Omental fat pad (tissue), 4 donors: Measurements from ENCODE around the gene UBE3A. TPM values are rescaled to one million over a fixed set of nuclear protein-coding genes. Genes with fewer than 3 reads are reported as not detected.

Experiments
- ATAC-seq: fragments of 150-250 bp; one replicate; pipeline ENCODE4 v1.9.1; 2016; ENCODE audit warnings: mild to moderate bottlenecking, moderate library complexity; ENCODE audit not compliant: low FRiP score
- DNase-seq: peaks from one replicate; pipeline ENCODE4 v3.0.0-alpha.2; 2019; ENCODE audit warnings: low spot score
- total RNA-seq, 4 donors: library from RNA; depleted of rRNA; stranded (reverse); fragments of >200 nt; gene quantifications; one replicate each; pipeline ENCODE4 v1.1.0, GENCODE V29; 2016
- TF ChIP-seq, protein P1 (sequence below), 3 donors: fragments of 450-650 bp; IDR thresholded peaks; one replicate each; pipeline ENCODE4 v1.5.1; 2016 to 2017; ENCODE audit warnings: antibody characterized with exemption in 3 of 3, mild to moderate bottlenecking in 3 of 3, moderate library complexity in 2 of 3

The UBE3A gene
- total RNA-seq, 4 donors from 2014 or later = 54.1 to 71.6 (median 61.9) TPM

DNA sequence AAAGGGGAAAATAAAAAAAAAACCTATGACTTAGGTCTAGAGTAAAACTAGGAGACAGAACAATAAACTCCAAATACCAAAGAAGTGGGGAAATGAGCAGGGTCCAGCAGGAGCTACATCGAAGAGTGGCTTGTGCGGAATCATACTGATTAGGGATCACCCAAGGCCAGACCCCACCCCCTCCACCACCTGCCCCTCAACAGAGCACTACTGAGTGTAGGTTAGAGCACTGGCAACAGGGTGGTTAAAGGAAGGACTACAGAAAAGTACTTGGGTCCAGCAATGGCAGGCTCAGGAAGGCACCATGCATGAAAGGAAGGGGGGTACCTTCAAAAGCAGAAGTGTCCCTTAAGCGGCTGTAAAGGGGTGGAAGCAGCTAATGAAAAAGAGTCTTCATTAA lies 96.2 kb downstream of the UBE3A start:
- no peak for ATAC-seq

GRCh38 chr15:25339431-25339830 lies 99.4 kb downstream of the UBE3A start:
- TF ChIP-seq, protein P1, sequence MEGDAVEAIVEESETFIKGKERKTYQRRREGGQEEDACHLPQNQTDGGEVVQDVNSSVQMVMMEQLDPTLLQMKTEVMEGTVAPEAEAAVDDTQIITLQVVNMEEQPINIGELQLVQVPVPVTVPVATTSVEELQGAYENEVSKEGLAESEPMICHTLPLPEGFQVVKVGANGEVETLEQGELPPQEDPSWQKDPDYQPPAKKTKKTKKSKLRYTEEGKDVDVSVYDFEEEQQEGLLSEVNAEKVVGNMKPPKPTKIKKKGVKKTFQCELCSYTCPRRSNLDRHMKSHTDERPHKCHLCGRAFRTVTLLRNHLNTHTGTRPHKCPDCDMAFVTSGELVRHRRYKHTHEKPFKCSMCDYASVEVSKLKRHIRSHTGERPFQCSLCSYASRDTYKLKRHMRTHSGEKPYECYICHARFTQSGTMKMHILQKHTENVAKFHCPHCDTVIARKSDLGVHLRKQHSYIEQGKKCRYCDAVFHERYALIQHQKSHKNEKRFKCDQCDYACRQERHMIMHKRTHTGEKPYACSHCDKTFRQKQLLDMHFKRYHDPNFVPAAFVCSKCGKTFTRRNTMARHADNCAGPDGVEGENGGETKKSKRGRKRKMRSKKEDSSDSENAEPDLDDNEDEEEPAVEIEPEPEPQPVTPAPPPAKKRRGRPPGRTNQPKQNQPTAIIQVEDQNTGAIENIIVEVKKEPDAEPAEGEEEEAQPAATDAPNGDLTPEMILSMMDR (IDR thresholded peaks at IDR 0.05) = no peak
- ATAC-seq = no peak

More for the DNA sequence above, 96.2 kb downstream of the UBE3A start:
- DNase-seq = no peak
- TF ChIP-seq, protein P1 (IDR thresholded peaks at IDR 0.05) = no peak

DNA sequence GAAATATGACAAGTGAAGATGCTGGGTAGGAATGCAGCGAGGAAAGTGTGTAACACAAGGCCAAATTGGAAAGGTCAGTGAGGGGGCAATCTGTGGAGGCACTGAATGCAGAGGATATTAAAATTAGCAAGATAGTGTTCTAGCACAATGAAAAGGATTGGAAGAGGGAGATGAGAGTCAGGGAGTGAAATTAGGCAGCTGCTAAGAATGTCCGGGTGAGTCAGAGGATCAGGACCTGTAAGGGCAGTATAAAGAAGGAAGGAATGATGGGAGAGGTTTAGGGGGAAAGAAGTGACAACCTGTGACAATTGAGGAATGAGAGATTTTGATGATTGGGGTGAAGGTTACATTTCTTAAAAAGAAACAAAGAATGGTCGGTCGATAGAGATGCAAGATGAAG lies 103.5 kb downstream of the UBE3A start:
- TF ChIP-seq, protein P1 (IDR thresholded peaks at IDR 0.05) = no peak
- DNase-seq (no peak), ATAC-seq (no peak)

More at GRCh38 chr15:25339431-25339830, 99.4 kb downstream of the UBE3A start:
- DNase-seq = no peak

DNA sequence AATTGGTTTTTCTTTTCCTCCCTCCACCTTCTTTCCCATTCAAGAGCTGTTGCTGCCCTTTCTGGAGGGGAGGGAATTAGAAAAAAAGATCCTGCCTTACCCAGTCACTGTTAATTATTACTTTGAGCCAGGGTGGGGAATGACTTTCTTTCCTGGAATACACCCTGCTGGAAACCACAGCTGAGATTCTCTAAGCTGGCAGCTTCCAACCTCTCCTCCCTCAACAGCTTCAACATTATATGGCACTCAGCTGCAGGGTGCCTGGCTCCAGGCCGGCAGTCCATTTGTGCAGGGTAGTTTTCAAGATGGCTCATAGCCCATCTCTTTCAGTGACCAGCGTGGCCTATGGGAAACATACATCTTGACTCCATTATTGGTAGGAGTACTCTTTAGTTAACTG lies 105.8 kb downstream of the UBE3A start:
- TF ChIP-seq, protein P1 (IDR thresholded peaks at IDR 0.05) = no peak
- DNase-seq (no peak), ATAC-seq (no peak)

DNA sequence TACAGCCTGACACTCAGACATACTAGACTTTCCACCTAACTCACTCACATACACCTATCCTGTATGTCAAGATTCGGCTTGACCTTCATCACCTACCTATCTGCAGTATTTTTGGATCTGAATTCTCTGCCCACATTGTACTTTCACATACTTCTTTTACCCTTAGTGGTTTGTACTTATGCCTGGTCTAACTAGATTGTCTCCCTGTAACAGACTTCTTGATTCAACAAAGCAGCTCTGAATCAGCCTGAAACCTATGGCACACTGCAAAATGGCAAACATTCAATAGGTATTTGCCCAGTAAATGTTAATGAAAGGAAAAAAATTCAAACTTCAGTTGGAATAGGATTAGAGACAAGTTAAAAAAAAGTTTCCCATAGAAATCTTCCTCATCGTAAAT lies 106.5 kb downstream of the UBE3A start:
- TF ChIP-seq, protein P1 (IDR thresholded peaks at IDR 0.05) = no peak
- ATAC-seq (no peak), DNase-seq (no peak)

DNA sequence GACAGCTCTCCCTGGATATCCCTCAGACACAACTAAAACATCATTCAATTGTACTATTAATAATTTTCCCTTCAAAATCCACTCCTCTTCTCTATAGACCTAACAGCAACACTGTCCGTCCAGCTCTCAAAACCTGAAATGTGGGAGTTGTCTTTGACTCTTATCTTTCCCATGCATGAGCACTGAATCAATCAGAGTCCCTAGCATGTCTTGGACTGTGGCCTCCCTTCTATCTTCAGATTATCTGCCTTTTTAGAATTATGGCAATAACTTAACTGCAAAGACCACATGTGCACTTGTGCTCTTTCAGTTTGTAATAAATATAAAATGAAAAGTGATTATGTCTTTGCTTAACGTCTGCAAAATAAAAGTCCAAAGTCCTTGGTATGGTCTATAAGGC lies 107.0 kb downstream of the UBE3A start:
- no peak for ATAC-seq
- TF ChIP-seq, protein P1 (IDR thresholded peaks at IDR 0.05) = no peak
- no peak for DNase-seq

GRCh38 chr15:25331404-25331803 lies 107.4 kb downstream of the UBE3A start:
- no peak for DNase-seq
- TF ChIP-seq, protein P1 (IDR thresholded peaks at IDR 0.05) = no peak
- no peak for ATAC-seq
